DOHH2 (cell line): Measurements from ENCODE around the gene SMAD2.

Experiments used
- H3F3A ChIP-seq: fragments of 200-600 bp; sonication (generic), shearing (Covaris generic); 2 replicates; pipeline ENCODE4 v1.6.0; 2016; ENCODE audit warnings: antibody characterized with exemption, mild to moderate bottlenecking; ENCODE audit not compliant: control insufficient read depth, insufficient read depth
- H3K27ac ChIP-seq: fragments of 200-600 bp; sonication (generic); 2 replicates; pipeline ENCODE4 v1.5.1; 2014; ENCODE audit warnings: low read depth, mild to moderate bottlenecking, low read length, moderate library complexity
- H3K27me3 ChIP-seq: fragments of 200-600 bp; sonication (generic); 2 replicates; pipeline ENCODE4 v1.6.1; 2014; ENCODE audit warnings: mild to moderate bottlenecking, low read length, mixed read lengths; ENCODE audit not compliant: control insufficient read depth
- H3K36me3 ChIP-seq: fragments of 200-600 bp; sonication (generic); 2 replicates; pipeline ENCODE4 v1.6.1; 2014; ENCODE audit warnings: mild to moderate bottlenecking, low read length, moderate library complexity, mixed read lengths; ENCODE audit not compliant: control insufficient read depth
- H3K4me1 ChIP-seq: fragments of 200-600 bp; sonication (generic); 2 replicates; pipeline ENCODE4 v1.6.1; 2014; ENCODE audit warnings: mild to moderate bottlenecking, low read length, mixed read lengths; ENCODE audit not compliant: control insufficient read depth
- H3K4me2 ChIP-seq: fragments of 200-600 bp; sonication (generic); 2 replicates; pipeline ENCODE4 v1.6.0; 2014; ENCODE audit warnings: mild to moderate bottlenecking, low read length, moderate library complexity
- H3K4me3 ChIP-seq: fragments of 200-600 bp; sonication (generic); 2 replicates; pipeline ENCODE4 v1.5.1; 2014; ENCODE audit warnings: mild to moderate bottlenecking, low read length, mixed read lengths
- H3K79me2 ChIP-seq: fragments of 200-600 bp; sonication (generic); 2 replicates; pipeline ENCODE4 v1.6.1; 2014; ENCODE audit warnings: mild to moderate bottlenecking, low read length, mixed read lengths; ENCODE audit not compliant: control insufficient read depth
- H3K9me2 ChIP-seq: fragments of 200-600 bp; sonication (generic); replicated peaks from 2 replicates; pipeline ENCODE4 v1.6.1; 2014; ENCODE audit warnings: mild to moderate bottlenecking, low read length, mixed read lengths; ENCODE audit not compliant: control insufficient read depth
- H3K9me3 ChIP-seq: fragments of 200-600 bp; sonication (generic); 2 replicates; pipeline ENCODE4 v1.6.1; 2014; ENCODE audit warnings: antibody characterized with exemption, low read length, mixed read lengths; ENCODE audit not compliant: control insufficient read depth, insufficient read depth
- H4K20me1 ChIP-seq: fragments of 200-600 bp; sonication (generic); 2 replicates; pipeline ENCODE4 v1.6.0; 2014; ENCODE audit warnings: low read depth, mild to moderate bottlenecking, antibody characterized with exemption, low read length, moderate library complexity; ENCODE audit not compliant: control insufficient read depth, insufficient read depth
- EZH2phosphoT487 ChIP-seq: fragments of 200-600 bp; sonication (generic); IDR thresholded peaks from 2 replicates; pipeline ENCODE4 v1.6.1; 2017; ENCODE audit warnings: borderline replicate concordance, mild to moderate bottlenecking, antibody characterized with exemption, low read length, moderate library complexity, mixed read lengths
- TF ChIP-seq, protein P1 (sequence below): fragments of 200-600 bp; sonication (generic); IDR thresholded peaks from one replicate; pipeline ENCODE4 v1.5.1; 2014; ENCODE audit warnings: antibody characterized with exemption, mild to moderate bottlenecking, low read depth, low read length; ENCODE audit not compliant: poor library complexity, severe bottlenecking

The SMAD2 gene

GRCh38 chr18:47781561-47781960 lies 148.9 kb downstream of the SMAD2 start:
- H3K79me2 ChIP-seq, result no peaks in the 10 kb centered on the region
- H3K9me2 ChIP-seq, result no peaks in the 10 kb centered on the region
- H3F3A ChIP-seq, result no peaks in the 10 kb centered on the region
- TF ChIP-seq, protein P1, sequence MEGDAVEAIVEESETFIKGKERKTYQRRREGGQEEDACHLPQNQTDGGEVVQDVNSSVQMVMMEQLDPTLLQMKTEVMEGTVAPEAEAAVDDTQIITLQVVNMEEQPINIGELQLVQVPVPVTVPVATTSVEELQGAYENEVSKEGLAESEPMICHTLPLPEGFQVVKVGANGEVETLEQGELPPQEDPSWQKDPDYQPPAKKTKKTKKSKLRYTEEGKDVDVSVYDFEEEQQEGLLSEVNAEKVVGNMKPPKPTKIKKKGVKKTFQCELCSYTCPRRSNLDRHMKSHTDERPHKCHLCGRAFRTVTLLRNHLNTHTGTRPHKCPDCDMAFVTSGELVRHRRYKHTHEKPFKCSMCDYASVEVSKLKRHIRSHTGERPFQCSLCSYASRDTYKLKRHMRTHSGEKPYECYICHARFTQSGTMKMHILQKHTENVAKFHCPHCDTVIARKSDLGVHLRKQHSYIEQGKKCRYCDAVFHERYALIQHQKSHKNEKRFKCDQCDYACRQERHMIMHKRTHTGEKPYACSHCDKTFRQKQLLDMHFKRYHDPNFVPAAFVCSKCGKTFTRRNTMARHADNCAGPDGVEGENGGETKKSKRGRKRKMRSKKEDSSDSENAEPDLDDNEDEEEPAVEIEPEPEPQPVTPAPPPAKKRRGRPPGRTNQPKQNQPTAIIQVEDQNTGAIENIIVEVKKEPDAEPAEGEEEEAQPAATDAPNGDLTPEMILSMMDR, result no peak
- TF ChIP-seq EZH2phosphoT487, result no peak
- H3K36me3 ChIP-seq, result no peaks in the 10 kb centered on the region
- peaks cover 2% of the 10 kb centered on the region; the same call in 1 of the 2 replicates for H3K9me3 ChIP-seq
- H3K4me3 ChIP-seq, result no peak overlapping the region
- no peaks in the 10 kb centered on the region for H4K20me1 ChIP-seq
- peaks cover 4% of the 10 kb centered on the region; the same call in 1 of the 2 replicates for H3K27me3 ChIP-seq
- no peaks in the 10 kb centered on the region for H3K4me1 ChIP-seq
- no peak overlapping the region for H3K4me2 ChIP-seq
- no peak overlapping the region for H3K27ac ChIP-seq

- H3K36me3 ChIP-seq, result no peaks in the 10 kb centered on the region
- H3K79me2 ChIP-seq, result no peaks in the 10 kb centered on the region
- H3K9me2 ChIP-seq, result no peaks in the 10 kb centered on the region
- H3K4me2 ChIP-seq, result no peak overlapping the region
- H3F3A ChIP-seq, result no peaks in the 10 kb centered on the region
- H3K4me1 ChIP-seq, result no peaks in the 10 kb centered on the region
- TF ChIP-seq, protein P1, result no peak
- no peak for TF ChIP-seq EZH2phosphoT487
- peaks cover 2% of the 10 kb centered on the region; the same call in 1 of the 2 replicates for H3K9me3 ChIP-seq
- no peak overlapping the region for H3K27ac ChIP-seq
- H4K20me1 ChIP-seq, result no peaks in the 10 kb centered on the region
- peaks cover 10% of the 10 kb centered on the region for H3K27me3 ChIP-seq
- H3K4me3 ChIP-seq, result no peak overlapping the region
These were observed 150.3 kb downstream of the SMAD2 start for GRCh38 chr18:47780011-47780725.

GRCh38 chr18:47779381-47779780 lies 151.1 kb downstream of the SMAD2 start:
- no peak overlapping the region for H3K4me2 ChIP-seq
- no peaks in the 10 kb centered on the region for H3F3A ChIP-seq
- no peak overlapping the region for H3K4me3 ChIP-seq
- no peak overlapping the region for H3K27ac ChIP-seq
- H3K79me2 ChIP-seq, result no peaks in the 10 kb centered on the region
- peaks cover 2% of the 10 kb centered on the region; the same call in 1 of the 2 replicates for H3K9me3 ChIP-seq
- no peaks in the 10 kb centered on the region for H3K36me3 ChIP-seq
- TF ChIP-seq, protein P1, result no peak
- no peak for TF ChIP-seq EZH2phosphoT487
- no peaks in the 10 kb centered on the region for H3K9me2 ChIP-seq
- peaks cover 10% of the 10 kb centered on the region for H3K27me3 ChIP-seq
- H4K20me1 ChIP-seq, result no peaks in the 10 kb centered on the region
- no peaks in the 10 kb centered on the region for H3K4me1 ChIP-seq
